Stimulated activated CD4-positive, alpha-beta T cell treated with anti-CD3 and anti-CD28 coated beads, Interleukin-15, amount 100 ng/mL, for 24 hours (primary cell): ENCODE results near the gene HRH3.

ENCODE experiments used
- DNase-seq: peaks from one replicate; pipeline ENCODE4 v3.0.0-alpha.2; 2020

Gene HRH3

DNA sequence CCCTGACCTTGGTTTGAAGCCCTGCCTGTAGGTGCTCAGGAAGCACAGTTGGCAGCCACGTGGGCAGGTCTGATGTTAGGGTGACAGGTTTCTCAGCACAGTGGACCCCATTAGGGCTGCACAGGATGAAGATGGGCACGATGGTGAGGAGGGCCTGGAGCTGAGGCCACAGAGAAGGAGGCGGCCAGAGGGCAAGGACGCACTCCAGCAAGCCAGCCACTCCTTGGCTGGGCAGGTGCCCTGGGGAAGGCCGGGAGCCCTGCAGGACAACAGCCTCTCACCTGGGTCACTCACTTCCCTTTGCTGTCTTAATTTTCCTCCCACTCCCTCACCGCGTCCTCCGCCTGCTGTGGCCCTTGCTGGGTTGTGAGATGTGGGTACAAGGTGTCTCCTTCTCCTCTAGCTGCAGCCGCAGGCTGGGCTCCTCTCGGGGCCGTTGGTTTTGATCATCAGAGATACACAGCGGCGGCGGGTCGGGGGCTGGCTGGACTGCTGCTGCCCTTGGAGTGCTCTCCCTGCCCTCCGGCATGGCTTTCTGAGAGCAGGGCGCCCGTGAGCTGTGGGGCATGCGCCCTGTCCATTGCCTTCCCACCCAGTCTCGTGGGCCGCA, 23.9 kb upstream of the HRH3 start:
- no peak for DNase-seq

DNA sequence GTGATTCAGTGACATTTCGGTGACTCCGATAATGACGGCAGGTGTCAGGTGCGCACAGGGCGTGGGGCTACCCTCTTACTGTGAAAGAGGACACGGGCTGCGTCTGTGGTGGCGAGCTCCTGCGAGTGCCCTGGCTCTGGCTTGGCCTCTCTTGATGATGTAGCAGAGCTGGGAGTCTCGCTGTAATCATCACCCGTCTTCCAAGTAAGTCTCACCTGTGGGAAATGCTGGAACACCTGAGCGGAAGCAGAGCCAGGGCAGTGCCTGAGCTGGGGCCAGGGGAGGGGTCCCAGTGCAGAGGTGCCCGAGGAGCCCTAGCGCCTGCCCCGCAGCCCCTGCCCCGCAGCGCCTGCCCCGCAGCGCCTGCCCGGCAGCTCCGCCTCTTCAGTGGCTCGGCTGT, 23.0 kb upstream of the HRH3 start:
- DNase-seq = no peak

DNA sequence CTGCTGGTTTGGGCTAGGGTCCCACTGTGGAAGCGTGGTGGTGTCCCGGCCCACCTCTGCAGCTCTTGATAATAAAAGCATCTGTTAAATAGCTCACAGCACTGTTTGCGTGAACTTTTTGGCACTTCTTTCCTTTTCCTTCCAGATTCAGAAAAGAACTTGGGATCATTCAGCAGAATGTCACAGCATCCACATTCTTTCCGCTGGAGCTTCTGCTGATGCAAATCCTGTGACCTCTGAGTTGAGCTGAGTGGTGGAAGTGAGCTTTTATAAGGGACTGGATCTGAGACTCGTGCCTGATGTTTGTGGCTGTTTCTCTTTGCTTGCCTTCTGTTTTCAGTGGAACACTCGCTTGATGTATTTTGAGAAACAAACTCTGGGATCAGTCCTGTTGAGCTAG, 22.1 kb upstream of the HRH3 start:
- DNase-seq = no peak

DNA sequence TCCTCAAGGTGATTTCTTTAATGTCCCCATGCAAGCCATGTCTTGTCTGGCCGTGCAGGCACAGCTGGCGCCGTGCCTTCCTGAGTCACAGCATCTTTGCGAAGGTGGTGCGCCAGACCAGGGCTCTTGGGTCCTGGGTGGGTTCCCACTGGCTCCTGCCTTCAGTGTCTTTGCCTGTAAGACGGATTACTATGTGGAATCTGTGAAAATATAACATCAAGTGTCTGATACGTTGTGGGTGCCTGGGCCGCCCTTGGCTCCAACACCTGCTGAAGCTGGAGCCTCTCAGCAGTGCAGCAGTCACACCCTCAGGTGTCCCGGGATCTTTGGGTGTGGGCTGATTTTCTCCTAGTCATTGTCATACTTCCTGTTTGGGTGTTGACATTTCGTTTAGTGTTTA, 21.4 kb upstream of the HRH3 start:
- DNase-seq = no peak

DNA sequence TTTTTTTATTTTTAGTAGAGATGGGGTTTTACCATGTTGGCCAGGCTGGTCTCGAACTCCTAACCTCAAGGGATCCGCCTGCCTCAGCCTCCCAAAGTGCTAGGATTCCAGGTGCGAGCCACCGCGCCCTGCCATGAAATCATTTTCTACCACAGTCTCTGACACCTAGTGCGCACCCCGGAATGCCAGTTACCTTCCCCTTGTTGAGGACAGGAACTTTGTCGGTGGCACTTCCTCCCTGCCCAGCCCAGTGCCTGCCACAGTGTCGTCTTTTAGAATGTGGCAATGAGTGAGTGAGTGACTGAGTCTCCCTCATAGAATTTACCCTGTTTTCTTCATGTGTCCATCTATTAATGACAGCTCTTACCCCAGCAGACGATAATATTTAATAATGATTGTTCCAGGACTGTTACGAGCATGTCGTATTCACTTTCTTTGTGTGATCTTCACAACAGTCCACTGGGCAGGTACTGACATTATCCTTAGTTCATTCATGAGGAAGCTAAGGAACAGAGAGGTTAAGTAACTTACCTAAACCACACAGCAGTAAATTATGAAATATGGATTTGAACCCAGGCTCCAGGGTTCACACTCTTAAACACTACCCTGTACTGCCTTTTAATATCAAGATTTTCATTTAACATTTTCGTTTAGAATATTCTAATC, 20.1 kb upstream of the HRH3 start:
- DNase-seq = no peak

DNA sequence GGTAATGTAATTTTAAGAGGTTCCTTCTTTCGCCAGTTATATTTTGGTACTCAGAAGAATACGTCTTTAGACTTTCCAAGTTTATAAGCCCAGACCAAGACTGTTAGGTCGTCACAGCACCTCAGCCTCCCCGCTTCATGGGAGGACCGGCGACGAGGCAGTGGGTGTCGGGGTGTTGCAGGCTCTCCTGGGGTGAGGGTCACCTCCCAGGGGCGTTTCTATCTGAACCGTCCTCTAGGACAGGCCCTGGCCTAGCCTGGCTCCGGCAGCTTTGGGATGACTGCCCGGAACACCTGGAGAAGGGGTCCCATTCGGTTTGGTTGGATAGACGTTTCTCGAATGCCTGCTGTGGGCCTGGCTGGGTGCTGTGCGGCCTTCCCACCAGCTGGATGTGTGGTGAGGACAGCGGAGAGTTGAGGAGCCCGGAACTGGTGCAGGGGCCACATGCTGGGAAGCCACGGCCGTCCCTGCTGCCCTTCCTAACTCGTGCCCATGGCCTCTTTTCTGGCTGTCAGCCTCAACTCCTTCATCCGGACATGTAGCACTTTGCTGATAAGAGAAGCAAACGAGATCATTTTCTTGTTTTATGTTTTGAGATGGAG, 19.3 kb upstream of the HRH3 start:
- DNase-seq = no peak

DNA sequence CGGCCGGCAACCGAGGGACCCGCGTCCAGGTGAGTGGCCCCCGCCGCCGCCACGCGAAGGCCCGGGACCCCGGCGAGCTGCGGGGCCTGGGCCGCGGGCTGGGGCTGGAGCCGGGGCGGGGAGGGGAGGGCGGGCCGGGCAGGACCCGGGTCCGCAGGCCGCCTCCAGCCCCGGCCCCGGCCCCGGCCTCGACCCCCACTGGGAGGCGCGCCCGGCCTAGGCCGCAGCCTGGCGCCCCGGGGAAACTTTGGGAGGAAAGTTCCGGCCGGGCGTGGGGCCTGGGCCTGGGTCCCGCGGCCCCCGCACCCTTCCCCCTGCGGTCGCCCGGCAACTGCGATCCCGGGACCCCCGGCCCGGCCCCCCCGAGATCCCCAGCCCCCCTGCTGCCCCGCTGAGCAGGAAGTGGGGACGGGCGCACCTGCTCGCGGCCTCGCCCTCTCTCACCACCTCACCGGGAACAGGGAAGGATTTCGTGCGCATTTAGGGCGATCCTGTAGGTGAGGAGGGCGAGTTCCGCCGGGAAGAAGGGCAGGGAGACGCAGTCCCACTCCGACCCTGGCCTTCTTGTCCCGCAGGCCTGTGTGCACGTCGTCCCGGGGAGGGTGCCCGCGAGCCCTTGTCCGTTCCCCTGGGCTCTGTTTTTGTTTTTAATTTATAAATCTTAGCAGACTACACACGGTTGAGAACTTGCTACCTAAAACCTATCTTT, 18.6 kb upstream of the HRH3 start:
- peak; percentile 18 for DNase-seq

DNA sequence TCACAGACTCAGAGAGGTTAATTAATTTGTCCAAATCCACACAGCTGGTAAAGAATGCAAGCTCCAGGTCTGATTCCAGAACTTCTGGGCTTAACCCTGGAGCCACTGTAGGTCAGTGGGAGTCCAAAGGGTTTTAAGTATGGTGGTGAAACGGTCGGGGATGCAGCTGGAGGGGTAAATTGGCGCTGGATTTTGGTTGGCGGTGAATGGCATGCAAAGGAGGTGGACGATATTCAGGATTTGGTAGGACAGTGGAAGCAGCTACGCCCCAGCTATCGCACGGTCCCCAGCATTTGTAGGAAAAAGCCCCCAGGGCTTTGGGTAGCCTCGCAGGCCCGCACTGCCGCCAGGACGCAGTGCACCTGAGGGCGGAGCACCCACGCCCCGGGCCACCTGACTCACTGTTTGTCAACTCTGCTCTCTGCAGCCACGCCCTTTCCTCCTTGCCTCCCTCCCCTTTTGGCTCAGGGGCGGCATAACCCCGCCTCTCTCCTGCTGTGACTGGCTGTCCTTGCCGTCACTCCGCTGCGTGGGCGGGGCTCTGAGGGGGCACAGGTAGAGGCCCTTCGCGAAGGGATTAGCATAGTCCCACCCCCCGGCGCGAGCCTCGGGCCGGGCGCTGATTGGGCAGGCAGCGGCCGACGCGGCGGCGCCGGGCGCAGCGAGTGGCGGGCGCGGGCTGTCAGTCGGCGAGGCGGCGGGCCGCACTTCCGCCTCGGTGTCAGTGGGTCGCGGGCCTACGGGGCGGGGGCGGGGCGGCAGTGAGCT, 17.9 kb upstream of the HRH3 start, which contains the start of gene OSBPL2:
Gene OSBPL2, plus strand, starts transcription at position 721 of the 768 bp plus-strand sequence. CDS start 17,664 bp downstream, outside the sequence.
- DNase-seq = peak; percentile 100

DNA sequence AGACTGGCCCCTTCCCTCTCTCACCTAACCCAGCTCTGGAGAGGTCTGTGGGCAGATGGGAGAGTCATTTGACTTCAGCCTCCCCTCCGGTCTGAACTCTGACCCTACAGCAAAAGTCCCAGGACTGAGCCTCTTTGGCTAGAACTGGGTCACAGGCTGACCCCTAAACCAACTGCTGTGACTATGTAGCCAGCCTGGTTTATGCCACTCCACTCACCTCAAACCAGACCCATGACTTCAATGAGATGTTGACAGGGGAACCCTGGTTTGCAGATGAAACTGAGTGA, 17.4 kb upstream of the HRH3 start:
- no peak for DNase-seq

DNA sequence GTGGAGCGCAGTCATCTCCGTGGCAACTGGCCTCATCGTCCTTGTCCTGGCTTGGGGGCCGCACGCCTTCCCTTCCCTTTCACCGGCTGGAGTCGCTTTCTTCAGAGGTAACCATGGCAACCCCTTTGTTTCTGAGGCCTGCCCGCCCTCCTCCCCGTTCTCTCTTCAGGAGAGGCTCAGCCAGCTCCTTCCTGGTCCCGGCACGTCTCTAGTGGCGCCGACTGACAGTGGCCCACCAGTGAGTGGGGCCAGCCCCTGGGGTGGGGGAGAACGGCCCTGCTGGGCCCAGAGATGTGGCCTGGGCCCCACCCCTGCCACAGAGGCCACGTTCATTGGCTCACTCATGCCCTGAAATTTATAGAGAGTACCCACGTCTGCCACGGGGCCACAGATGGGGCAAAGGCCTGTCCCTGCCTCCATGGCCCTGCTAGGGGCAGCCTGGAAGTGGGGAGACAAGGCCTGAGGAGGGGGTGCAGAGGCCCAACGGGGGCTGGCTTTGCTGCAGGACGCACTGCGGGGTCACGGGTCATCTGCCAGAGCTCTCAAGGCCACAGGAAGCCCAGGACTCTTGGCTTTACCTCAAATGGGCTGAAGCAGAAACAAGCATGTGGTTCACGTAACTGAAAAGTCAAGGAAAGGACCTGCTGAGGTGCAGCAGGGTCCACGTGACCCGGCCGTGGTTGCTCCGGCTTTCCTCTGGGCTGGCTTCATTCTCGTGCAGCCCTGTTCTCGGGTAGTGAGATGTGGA, 16.9 kb upstream of the HRH3 start:
- no peak for DNase-seq

DNA sequence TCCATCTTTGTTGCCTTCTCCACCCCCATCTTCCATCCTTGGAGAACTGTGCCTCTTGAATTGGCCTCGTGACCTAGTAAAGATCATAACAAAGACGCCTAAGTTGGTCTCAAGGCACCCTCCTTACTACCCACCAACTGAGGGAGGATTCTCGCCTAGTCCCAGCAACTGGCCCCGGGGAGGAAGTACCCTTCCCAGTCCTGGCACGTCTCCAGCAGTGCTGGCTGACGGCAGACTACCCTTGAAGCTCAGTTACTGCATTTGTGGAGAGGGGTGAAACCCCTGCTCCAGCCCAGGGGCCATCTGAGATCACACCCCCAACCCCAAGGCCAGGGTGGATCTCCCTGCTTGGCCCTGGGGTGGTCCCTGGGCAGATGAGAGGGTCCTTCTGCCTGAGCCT, 16.1 kb upstream of the HRH3 start:
- no peak for DNase-seq

DNA sequence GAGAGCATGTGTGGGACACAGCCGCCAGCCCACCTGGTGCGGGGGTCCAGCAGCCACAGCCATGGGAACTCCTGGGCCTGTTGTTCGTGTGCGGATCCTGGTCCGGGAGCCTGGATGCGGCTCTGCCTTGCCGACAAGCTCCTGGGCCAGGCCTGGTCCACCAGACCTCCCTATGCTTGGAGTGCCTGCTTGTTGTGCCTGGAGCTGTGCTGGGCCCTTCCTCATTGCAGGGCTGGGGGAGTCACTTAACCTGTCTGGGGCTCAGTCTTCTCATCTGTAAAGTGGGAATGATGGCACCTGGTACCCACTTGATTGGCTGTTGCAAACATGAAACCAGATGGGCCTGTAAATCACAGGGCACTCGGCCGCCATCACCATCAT, 15.7 kb upstream of the HRH3 start:
- no peak for DNase-seq

DNA sequence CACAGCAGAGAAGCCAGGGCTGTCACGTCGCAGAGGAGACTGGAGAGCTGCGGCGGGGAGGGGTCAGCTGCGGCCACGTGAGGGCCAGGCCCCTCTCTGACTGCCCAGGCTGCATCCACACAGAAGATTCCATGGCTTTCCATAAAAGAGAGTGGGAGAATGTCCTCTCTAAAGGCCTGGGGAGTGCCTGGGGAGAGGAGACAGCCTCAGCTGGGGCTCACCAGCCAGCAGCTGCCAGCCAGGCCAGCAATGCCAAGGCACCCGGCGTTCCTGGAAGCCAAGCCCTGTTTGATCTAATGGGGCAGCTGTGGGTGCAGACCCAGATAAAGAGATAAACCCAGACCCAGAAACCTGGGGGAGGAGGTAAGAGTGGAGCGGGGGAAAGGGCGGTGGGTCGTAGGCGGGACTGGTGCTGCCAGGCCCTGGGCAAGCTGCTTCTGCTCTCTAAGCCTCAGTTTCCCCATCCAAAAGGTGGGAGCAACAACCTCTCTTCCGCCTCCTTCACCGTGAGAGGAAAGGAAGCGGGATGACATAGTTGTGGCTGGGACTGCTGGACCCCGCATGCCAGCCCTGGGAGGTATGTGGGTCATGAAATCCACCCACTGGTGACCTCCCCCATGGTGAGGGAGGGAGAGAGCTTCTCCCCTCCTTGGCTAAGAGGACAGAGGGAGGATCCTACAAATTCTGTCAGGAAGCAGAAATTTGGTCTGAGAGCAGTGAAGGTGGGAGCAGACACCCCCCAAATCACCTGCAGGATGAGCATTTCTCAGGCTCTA, 15.1 kb upstream of the HRH3 start:
- DNase-seq = no peak

DNA sequence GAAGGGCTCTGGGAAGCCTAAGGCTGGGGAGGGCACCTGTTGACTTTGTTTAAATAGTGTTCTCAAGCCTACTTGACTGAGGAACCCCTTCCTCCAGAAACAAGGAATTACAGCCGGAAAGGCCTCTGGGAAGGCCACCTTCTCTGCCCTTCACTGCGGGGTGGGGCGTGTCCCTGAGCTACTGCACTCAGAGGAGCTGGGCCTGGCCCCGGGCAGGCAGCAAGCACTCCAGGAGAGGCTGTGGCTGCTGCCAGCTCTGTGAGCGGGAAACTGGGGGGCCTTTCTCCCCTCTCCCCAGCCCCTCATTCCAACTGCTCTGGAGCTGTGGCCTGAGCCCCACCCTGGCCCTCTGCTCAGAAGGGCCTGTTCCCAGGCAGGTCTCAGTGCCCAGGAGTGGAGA, 14.3 kb upstream of the HRH3 start:
- DNase-seq = no peak

DNA sequence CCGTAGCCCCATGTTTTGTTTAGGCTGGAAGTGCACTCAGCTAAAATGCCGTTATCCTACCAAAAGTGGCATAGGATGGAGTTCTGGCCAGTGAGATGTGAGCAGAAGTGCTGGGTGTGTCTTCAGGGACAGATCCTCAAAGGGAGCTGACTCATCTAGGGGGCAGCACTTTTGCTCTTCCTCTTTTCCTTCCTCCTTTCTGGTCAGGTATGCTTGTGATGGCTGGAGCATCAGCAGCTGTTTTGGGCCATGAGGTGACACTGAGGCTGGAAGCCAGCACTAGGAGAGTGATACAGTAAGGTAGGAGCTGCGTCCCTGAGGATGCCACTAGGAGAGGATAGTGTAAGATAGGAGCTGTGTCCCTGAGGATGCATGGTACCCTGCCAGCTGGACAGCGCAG, 13.6 kb upstream of the HRH3 start:
- no peak for DNase-seq

DNA sequence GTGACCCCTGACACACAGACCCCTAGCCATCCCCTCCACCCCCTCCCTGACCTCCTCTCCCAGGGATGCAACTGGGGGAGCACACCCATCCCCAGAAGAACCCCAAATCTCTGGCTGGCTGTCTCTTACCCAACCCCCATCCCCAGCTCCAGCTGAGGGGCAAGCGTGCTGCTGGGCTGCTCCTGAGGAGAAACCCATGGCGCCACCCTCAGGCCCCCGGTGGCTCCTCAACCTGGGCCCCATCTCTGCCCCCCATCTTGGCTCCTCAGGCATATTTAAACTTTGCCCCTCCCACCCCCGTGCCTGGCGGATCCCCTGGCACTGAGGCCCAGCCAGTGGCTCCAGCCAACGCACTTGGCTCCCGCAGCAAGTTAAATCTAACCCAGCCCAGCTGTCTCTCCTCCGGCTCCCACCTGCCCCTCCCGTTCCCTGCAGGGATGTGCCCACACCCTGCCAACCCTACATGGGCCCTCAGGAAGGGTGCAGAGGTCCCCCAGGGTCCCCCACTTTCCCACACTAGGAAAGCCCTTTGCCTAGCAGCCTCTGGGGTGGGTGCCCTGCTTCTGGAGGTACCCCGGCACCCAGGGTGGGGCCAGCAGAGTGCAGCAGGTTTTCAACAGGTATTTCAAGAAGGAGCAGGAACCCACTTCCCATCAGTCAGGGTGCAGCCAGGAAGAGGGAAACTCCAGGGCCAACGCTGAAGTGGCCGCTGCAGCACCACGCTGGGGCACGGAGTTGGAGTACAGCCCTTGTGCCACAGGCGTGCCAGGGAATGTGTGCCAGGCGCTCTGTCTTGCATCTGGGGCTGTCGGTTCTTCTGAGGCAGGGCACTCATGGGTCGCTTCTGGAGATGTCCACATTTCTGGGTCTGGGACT, 12.9 kb upstream of the HRH3 start:
- no peak for DNase-seq

DNA sequence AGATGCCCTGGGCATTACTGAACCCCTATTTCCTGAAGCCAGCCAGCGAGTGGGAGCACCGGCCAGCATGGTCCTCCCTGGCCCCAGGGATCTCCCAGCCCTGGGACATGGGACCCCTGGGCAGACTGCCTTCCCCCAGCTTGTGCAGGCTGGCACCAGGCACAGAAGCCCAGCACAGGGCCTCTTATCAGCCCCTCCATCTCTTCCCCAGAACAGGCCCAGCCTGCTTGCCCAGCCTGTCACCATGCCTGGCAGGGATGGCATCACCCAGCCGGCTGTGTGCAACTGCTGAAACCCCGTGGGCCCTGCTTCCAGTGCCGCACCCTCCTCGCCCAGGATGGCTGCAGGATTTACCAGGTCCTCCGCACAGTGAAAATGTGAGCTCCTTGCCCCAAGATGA, 12.1 kb upstream of the HRH3 start:
- no peak for DNase-seq

DNA sequence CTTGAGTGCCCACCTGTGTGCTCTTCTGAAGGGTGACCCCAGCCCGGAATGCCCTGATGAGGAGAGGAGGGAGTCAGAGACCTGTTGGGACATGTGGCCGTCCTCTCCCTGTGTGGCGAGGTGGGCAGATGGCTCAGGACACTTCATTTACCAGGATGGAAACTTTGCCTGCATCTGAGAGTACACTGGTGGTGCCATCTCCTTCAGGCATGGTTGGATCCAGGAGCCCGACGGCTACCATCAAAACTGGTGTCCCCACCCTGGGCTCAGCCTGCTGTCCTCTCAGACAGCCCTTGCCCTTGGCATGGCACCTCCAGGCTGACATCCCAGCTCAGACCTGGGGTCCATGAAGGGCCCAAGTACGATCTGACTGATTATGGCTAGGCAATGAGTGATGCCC, 11.2 kb upstream of the HRH3 start:
- DNase-seq = no peak

DNA sequence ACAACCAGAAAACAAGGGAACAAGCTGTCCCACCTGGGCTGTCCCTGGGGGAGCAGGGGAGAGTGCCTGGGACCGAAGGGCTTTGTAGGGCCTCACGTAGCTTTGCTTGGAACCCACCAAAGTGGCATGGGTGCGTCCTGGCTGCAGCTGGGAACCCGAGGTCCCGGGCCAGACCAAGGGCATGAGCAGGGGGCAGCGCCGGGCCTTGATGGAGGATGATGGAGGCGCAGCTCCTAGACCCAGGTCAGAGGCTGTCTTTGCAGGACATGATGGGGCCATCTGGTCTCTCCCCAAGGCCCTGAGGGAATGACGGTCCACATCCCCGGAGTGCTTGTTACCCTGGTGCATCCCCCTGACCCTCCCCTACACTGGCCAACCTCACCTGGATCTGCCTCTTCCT, 10.6 kb upstream of the HRH3 start:
- DNase-seq = no peak

DNA sequence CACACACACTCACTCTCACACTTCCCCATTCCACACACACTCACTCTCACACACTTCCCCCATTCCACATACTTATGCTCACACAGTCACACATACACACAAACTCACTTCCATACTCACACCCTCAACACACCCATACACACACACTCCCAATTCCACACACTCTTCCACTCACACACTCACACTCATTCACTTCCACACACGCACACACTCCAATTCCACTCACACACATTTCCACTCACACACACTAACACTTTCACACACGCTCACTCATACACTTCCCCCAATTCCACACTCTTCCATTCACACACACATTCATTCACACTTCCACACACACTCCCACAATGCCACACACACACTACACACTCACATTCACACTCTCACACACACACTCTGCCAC, 10.2 kb upstream of the HRH3 start:
- no peak for DNase-seq

DNA sequence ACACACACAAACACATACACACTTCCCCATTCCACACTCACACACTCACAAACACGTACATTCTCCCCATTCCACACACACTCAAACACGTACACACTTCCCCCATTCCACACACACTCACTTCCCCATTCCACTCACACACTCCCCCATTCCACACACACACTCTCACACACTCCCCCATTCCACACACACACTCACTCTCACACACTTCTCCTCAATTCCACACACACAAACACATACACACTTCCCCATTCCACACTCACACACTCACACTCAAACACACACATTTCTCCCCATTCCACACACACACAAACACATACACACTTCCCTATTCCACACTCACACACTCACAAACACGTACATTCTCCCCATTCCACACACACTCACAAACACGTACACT, 9.6 kb upstream of the HRH3 start:
- DNase-seq = no peak
